K562 (cell line): Measurements from ENCODE around the gene FLRT1. TPM values are rescaled to one million over a fixed set of nuclear protein-coding genes. Genes with fewer than 3 reads are reported as not detected.

Experiments used
- ATAC-seq: fragments of 200-7000 bp; cut with Tn5 transposase; 3 replicates; pipeline ENCODE4 v1.9.1; 2020; ENCODE audit warnings: moderate library complexity
- BruUV-seq: library from RNA; stranded (reverse); fragments of 400-500 nt; replicated peaks from 2 replicates; lab custom pipeline; 2021; lab: Mats Ljungman, UMichigan
- CTCF ChIA-PET: fragments of 300-600 bp; formaldehyde crosslinking; extraction: SDS; loops from one replicate; lab custom pipeline; 2021; ENCODE audit warnings: low intra/inter-chr PET ratio; lab: Yijun Ruan, JAX
- POLR2A ChIA-PET: fragments of 300-600, 350-650 bp; sonication (Branson Sonifier 250); formaldehyde crosslinking; extraction: SDS; loops from one replicate; lab custom pipeline; 2021; ENCODE audit warnings: antibody characterized with exemption, inconsistent platforms; lab: Yijun Ruan, JAX
- DNase-seq, 4 experiments: peaks; one replicate each; pipeline versions ENCODE4 v3.0.0 to v3.0.0-alpha.2; 2011 to 2018; ENCODE audit warnings: low spot score in 3 of 4, mixed read lengths in 3 of 4; ENCODE audit errors: extremely low read depth in 1 of 4
- FAIRE-seq: peaks from 2 replicates; lab custom pipeline; 2011; peaks lifted over from hg19 to GRCh38; lab: Jason Lieb, UNC
- H2AFZ ChIP-seq: 2 replicates; pipeline ENCODE4 v1.6.0; 2011; ENCODE audit warnings: low read depth, low read length, control low read depth, inconsistent platforms
- H3K27ac ChIP-seq: fragments of 200-600 bp; 3 replicates; pipeline ENCODE4 v1.8.0; 2011; ENCODE audit warnings: low read depth, mild to moderate bottlenecking, control low read depth, inconsistent platforms, low read length, moderate library complexity, mixed read lengths; ENCODE audit errors: extremely low read depth
- H3K27me3 ChIP-seq, 2 experiments: fragments of 300-600 bp in 1 of 2; 2 replicates in 1 of 2; 3 replicates in 1 of 2; pipeline versions ENCODE4 v1.6.0 to v1.8.0; 2011; ENCODE audit warnings: inconsistent platforms in 2 of 2, low read length in 2 of 2, mild to moderate bottlenecking in 1 of 2, mixed read lengths in 1 of 2, moderate library complexity in 1 of 2; ENCODE audit not compliant: control insufficient read depth in 2 of 2, insufficient read depth in 2 of 2
- H3K36me3 ChIP-seq: fragments of 300-600 bp; 3 replicates; pipeline ENCODE4 v1.8.0; 2011; ENCODE audit warnings: mild to moderate bottlenecking, low read length, inconsistent platforms; ENCODE audit not compliant: control insufficient read depth, insufficient read depth
- H3K4me1 ChIP-seq, 2 experiments: fragments of 200-600 bp in 1 of 2; replicated peaks in 1 of 2; 2 replicates in 1 of 2; 3 replicates in 1 of 2; pipeline versions ENCODE4 v1.5.1 to v1.8.0; 2011; ENCODE audit warnings: inconsistent platforms in 2 of 2, low read length in 2 of 2, mild to moderate bottlenecking in 1 of 2, mixed read lengths in 1 of 2, moderate library complexity in 1 of 2; ENCODE audit not compliant: control insufficient read depth in 2 of 2, insufficient read depth in 2 of 2
- H3K4me2 ChIP-seq: 2 replicates; pipeline ENCODE4 v1.6.1; 2011; ENCODE audit warnings: low read length, control low read depth, inconsistent platforms, mixed read lengths; ENCODE audit not compliant: insufficient read depth
- H3K4me3 ChIP-seq: fragments of 200-600 bp; sonication (generic), shearing (Covaris generic); 2 replicates; pipeline ENCODE4 v1.5.1; 2016; ENCODE audit warnings: control low read depth, inconsistent platforms
- H3K79me2 ChIP-seq: fragments of 200-600 bp; 3 replicates; pipeline ENCODE4 v1.8.0; 2011; ENCODE audit warnings: low read length, inconsistent platforms; ENCODE audit not compliant: control insufficient read depth, insufficient read depth
- H3K9ac ChIP-seq, 2 experiments: 2 replicates each; pipeline versions ENCODE4 v1.6.0 to v1.6.1; 2011; ENCODE audit warnings: low read depth in 2 of 2, low read length in 2 of 2, control low read depth in 1 of 2, inconsistent platforms in 1 of 2, mild to moderate bottlenecking in 1 of 2, mixed read lengths in 1 of 2; ENCODE audit not compliant: insufficient read depth in 1 of 2
- H3K9me1 ChIP-seq: one replicate; pipeline ENCODE4 v1.6.0; 2011; ENCODE audit warnings: inconsistent platforms, mild to moderate bottlenecking, low read length, moderate library complexity; ENCODE audit not compliant: control insufficient read depth, insufficient read depth
- H3K9me3 ChIP-seq: replicated peaks from 2 replicates; pipeline ENCODE4 v1.5.1; 2011; ENCODE audit warnings: low read depth, low read length, inconsistent platforms; ENCODE audit not compliant: control insufficient read depth, insufficient read depth
- H4K20me1 ChIP-seq: replicated peaks from 2 replicates; pipeline ENCODE4 v1.6.1; 2011; ENCODE audit warnings: low read length, inconsistent platforms, mixed read lengths; ENCODE audit not compliant: control insufficient read depth, insufficient read depth
- CTCF ChIP-seq, 3 experiments: IDR thresholded peaks in 2 of 3; conservative IDR thresholded peaks in 1 of 3; 2 replicates each; pipeline ENCODE4 v1.5.1; 2011 to 2012; ENCODE audit warnings: low read length in 3 of 3, mild to moderate bottlenecking in 3 of 3, control low read depth in 2 of 3, improper control_type of control experiment in 1 of 3, inconsistent platforms in 1 of 3, low read depth in 1 of 3, mixed read lengths in 1 of 3, moderate library complexity in 1 of 3; ENCODE audit not compliant: insufficient read depth in 2 of 3
- ZNF696 ChIP-seq: fragments of 250-450 bp; sonication (Bioruptor Pico); conservative IDR thresholded peaks from 2 replicates; pipeline ENCODE4 v1.4.0; 2020; ENCODE audit warnings: mild to moderate bottlenecking, moderate library complexity
- WGBS: fragments of 100-300 bp; shearing (Covaris generic); methylation state at CpG from one replicate; pipeline ENCODE4 v1.1.6; 2016; ENCODE audit warnings: low coverage, mixed read lengths; ENCODE audit not compliant: insufficient coverage; ENCODE audit errors: missing lambda C conversion rate; 5-methylcytosine and 5-hydroxymethylcytosine counted together
- in situ Hi-C: fragments of 300-500 bp; cut with MboI; formaldehyde crosslinking; loops from 4 replicates; pipeline ENCODE4 v1.15.0; 2018; ENCODE audit warnings: inconsistent platforms, mixed read lengths
- intact Hi-C: fragments of 100-400 bp; cut with micrococcal nuclease; formaldehyde crosslinking; loops from 2 replicates; pipeline ENCODE4 v1.14.2; 2022
- polyA plus RNA-seq, 8 experiments: library from polyadenylated mRNA; depleted of rRNA in 4 of 8; stranded (reverse) in 5 of 8; unstranded in 3 of 8; fragments of >200 nt; fragmentation: Nextera tagmentation in 2 of 8; fragmentation: Illumina TruSeq in 1 of 8; extraction: Ambion mirVana in 2 of 8; extraction: Trizol in 1 of 8; gene quantifications; 2 replicates each; pipeline versions ENCODE4 v1.2.1 to v1.2.3, GENCODE V29; 2011 to 2014; ENCODE audit warnings: inconsistent platforms in 1 of 8, missing spikeins in 1 of 8
- total RNA-seq, 7 experiments: library from RNA; depleted of rRNA in 6 of 7; stranded (reverse); fragments of >200 nt in 6 of 7; fragmentation: Illumina TruSeq in 2 of 7; extraction: Trizol in 2 of 7; gene quantifications; 2 replicates each; pipeline versions ENCODE4 v1.2.1 to v1.2.3, GENCODE V29; 2011 to 2021; ENCODE audit warnings: low replicate concordance in 1 of 7

FLRT1 gene
- total and polyA plus RNA-seq, 9 of the 15 experiments (the other 6 are each of a cell fraction or from before 2014, with no cell fraction given) = not detected

- FAIRE-seq (no peak), DNase-seq (no peak), ATAC-seq (no peak)
- Histone ChIP-seq H3K9ac (no peak overlapping the region), H3K9me1 (peaks cover 16% of the 10 kb centered on the region), H2AFZ (no peak overlapping the region), H3K36me3 (no peaks in the 10 kb centered on the region; the same call in 2 of the 3 replicates), H4K20me1 (peaks cover 49% of the 10 kb centered on the region), H3K4me2 (no peak overlapping the region), H3K9me3 (no peaks in the 10 kb centered on the region; the same call in 1 of the 2 replicates), H3K27me3 (no peaks in the 10 kb centered on the region), H3K79me2 (no peaks in the 10 kb centered on the region), H3K27ac (no peak overlapping the region), H3K4me3 (no peak overlapping the region), H3K4me1 (peaks cover 16 to 53% of the 10 kb centered on the region in 2 experiments)
- 40% methylated on average over 16 of the region's 18 CpGs for WGBS
- intact Hi-C loops (loop anchor here (10.0 kb wide), 2 partner anchors 86 to 136 kb away; no protein-coding TSS in a partner anchor), in situ Hi-C loops (no loop called here)
- CTCF ChIA-PET = no interaction called here
- BruUV-seq = no TSS peak
- POLR2A ChIA-PET = interaction anchor here (0.6 kb wide), 1 partner anchor 172 kb away, joined by 3 read pairs; no protein-coding TSS in a partner anchor
- TF ChIP-seq CTCF (IDR thresholded peaks at IDR 0.05 in 2 of 3, conservative IDR thresholded peaks at IDR 0.05 in 1 of 3; ENCODE audit: insufficient read depth in 2 of 3, low read depth in 1 of 3, low read length in 3 of 3) = peak in 2 of 3 experiments; percentile 8 to 10; a peak in 1 of 6 replicates
- no peak for TF ChIP-seq ZNF696 (CRISPR knock-in tag)
These were observed 26.7 kb upstream of the FLRT1 start for GRCh38 chr11:64008914-64009633.
